AG09319 (cell line): ENCODE measurements around the gene STRA6.

ENCODE experiments used
- DNase-seq: peaks from one replicate; pipeline ENCODE4 v3.0.0-alpha.2; 2010; ENCODE audit warnings: low read depth; ENCODE audit errors: extremely low read depth
- TF ChIP-seq, protein P1 (sequence below): IDR thresholded peaks from 2 replicates; pipeline ENCODE4 v1.5.1; 2011; ENCODE audit warnings: low read depth, mild to moderate bottlenecking, inconsistent platforms, low read length, moderate library complexity

The STRA6 gene, protein sequence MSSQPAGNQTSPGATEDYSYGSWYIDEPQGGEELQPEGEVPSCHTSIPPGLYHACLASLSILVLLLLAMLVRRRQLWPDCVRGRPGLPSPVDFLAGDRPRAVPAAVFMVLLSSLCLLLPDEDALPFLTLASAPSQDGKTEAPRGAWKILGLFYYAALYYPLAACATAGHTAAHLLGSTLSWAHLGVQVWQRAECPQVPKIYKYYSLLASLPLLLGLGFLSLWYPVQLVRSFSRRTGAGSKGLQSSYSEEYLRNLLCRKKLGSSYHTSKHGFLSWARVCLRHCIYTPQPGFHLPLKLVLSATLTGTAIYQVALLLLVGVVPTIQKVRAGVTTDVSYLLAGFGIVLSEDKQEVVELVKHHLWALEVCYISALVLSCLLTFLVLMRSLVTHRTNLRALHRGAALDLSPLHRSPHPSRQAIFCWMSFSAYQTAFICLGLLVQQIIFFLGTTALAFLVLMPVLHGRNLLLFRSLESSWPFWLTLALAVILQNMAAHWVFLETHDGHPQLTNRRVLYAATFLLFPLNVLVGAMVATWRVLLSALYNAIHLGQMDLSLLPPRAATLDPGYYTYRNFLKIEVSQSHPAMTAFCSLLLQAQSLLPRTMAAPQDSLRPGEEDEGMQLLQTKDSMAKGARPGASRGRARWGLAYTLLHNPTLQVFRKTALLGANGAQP

GRCh38 chr15:74202452-74203401, at the start of gene STRA6:
Gene STRA6, minus strand, starts transcription at chr15:74202787. Its CDS starts 520 bp downstream, at chr15:74202267.
- TF ChIP-seq, protein P1, sequence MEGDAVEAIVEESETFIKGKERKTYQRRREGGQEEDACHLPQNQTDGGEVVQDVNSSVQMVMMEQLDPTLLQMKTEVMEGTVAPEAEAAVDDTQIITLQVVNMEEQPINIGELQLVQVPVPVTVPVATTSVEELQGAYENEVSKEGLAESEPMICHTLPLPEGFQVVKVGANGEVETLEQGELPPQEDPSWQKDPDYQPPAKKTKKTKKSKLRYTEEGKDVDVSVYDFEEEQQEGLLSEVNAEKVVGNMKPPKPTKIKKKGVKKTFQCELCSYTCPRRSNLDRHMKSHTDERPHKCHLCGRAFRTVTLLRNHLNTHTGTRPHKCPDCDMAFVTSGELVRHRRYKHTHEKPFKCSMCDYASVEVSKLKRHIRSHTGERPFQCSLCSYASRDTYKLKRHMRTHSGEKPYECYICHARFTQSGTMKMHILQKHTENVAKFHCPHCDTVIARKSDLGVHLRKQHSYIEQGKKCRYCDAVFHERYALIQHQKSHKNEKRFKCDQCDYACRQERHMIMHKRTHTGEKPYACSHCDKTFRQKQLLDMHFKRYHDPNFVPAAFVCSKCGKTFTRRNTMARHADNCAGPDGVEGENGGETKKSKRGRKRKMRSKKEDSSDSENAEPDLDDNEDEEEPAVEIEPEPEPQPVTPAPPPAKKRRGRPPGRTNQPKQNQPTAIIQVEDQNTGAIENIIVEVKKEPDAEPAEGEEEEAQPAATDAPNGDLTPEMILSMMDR, result no peak

DNA sequence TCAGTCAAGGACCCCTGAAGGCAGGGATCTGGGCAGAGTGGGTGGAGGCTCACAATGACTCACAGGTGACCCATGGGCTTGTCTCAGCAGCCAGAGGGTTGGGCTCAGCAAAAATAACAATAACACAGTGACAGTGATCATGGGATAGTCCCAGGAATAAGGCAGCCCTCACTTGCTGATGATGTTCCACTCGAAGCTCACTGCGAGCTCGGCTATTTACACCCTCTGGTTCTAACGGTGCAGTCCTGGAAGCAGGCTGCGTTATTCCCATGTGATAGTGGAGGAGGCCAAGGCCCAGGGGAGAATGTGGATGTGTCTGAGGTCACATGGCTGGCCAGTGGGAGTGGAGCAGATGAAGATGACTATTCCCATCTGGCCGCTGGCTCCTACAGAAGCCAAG, 49.7 kb upstream of the STRA6 start:
- TF ChIP-seq, protein P1, result no peak
- no peak for DNase-seq

More at GRCh38 chr15:74202452-74203401, at the start of gene STRA6:
- no peak for DNase-seq

DNA sequence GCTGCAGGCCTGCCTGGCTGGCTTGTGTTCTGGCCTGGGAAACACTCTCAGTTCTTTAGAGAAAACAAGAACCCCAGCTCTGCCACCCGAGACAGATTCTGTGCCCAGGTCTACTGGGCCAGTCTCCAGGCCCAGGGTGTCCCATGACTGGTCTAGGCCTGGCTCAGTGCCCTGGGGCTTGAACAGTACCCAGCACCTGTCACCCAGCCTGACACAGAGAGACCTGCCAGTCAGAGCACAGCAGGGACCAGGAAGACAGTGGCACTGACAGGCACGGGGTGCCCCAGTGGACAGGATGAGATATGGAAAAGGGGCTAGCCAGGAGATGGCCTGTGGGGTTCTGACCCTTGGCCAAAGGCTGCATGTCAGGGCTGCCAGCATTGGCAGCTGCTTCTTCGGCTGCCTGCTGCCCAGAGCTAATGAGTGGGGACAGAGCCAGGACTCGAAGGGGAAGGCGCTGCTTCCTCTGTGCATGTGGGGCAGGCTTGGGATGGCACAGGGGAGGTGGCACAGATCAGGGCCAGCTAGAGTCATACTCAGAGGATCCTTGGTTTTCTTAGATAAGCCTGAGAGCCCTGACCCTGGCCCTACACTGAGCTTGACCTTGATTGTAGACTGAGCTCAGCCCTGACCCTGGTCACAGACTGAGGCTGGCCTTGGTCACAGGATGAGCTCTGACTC, 48.7 kb upstream of the STRA6 start:
- TF ChIP-seq, protein P1, result no peak
- DNase-seq, result no peak

GRCh38 chr15:74250266-74250665, 47.7 kb upstream of the STRA6 start:
- DNase-seq, result no peak
- TF ChIP-seq, protein P1, result no peak

- no peak for DNase-seq
- TF ChIP-seq, protein P1, result no peak
Measured at GRCh38 chr15:74245342-74245931, 42.9 kb upstream of the STRA6 start.

GRCh38 chr15:74244822-74245341, 42.3 kb upstream of the STRA6 start:
- TF ChIP-seq, protein P1, result no peak
- DNase-seq, result no peak
